Body of pancreas (tissue), 4 donors: ENCODE data around the gene NKD1.

Experiments
- POLR2A ChIP-seq, 3 donors: fragments of 450-650 bp; IDR thresholded peaks; one replicate each; pipeline ENCODE4 v1.6.1; 2016; ENCODE audit warnings: antibody characterized with exemption in 3 of 3, mild to moderate bottlenecking in 2 of 3
- TF ChIP-seq, protein P1 (sequence below), 7 experiments: fragments of 450-650 bp in 4 of 7; fragments of 200-600 bp in 3 of 7; sonication (generic) in 3 of 7; IDR thresholded peaks; one replicate each; pipeline ENCODE4 v1.5.1; 2016 to 2019; ENCODE audit warnings: antibody characterized with exemption in 7 of 7

- TF ChIP-seq, protein P1, sequence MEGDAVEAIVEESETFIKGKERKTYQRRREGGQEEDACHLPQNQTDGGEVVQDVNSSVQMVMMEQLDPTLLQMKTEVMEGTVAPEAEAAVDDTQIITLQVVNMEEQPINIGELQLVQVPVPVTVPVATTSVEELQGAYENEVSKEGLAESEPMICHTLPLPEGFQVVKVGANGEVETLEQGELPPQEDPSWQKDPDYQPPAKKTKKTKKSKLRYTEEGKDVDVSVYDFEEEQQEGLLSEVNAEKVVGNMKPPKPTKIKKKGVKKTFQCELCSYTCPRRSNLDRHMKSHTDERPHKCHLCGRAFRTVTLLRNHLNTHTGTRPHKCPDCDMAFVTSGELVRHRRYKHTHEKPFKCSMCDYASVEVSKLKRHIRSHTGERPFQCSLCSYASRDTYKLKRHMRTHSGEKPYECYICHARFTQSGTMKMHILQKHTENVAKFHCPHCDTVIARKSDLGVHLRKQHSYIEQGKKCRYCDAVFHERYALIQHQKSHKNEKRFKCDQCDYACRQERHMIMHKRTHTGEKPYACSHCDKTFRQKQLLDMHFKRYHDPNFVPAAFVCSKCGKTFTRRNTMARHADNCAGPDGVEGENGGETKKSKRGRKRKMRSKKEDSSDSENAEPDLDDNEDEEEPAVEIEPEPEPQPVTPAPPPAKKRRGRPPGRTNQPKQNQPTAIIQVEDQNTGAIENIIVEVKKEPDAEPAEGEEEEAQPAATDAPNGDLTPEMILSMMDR (IDR thresholded peaks at IDR 0.05): no peak
- TF ChIP-seq POLR2A (IDR thresholded peaks at IDR 0.05): no peak
Observed at GRCh38 chr16:50616883-50617645, 68.9 kb downstream of the NKD1 start.
